ENCODE measurements around the gene CCDC60. TPM values are rescaled to one million over a fixed set of nuclear protein-coding genes. Genes with fewer than 3 reads are reported as not detected.

The CCDC60 gene
- total and polyA plus RNA-seq, 10 of the 15 experiments (the other 5 are each of a cell fraction or from before 2014, with no cell fraction given): 0.19 TPM; not detected in 9

- no peak for TF ChIP-seq NKRF (conservative IDR thresholded peaks at IDR 0.05)
Observed at GRCh38 chr12:119501052-119501451, 166.5 kb downstream of the CCDC60 start (continued).

GRCh38 chr12:119505001-119505400, 170.5 kb downstream of the CCDC60 start:
- Histone ChIP-seq H3K27ac (ENCODE audit: control insufficient read depth, insufficient read depth) (no peak overlapping the region), H4K20me1 (ENCODE audit: control insufficient read depth, insufficient read depth) (no peaks in the 10 kb centered on the region), H3K79me2 (ENCODE audit: control insufficient read depth, insufficient read depth, low read length) (no peaks in the 10 kb centered on the region), H3K36me3 (ENCODE audit: control insufficient read depth in 2 of 2, insufficient read depth in 2 of 2, low read length in 1 of 2) (no peaks in the 10 kb centered on the region), H2AFZ (ENCODE audit: control insufficient read depth, low read depth, low read length) (no peak overlapping the region), H3K9me3 (replicated peaks; ENCODE audit: control insufficient read depth, insufficient read depth, low read length) (no peaks in the 10 kb centered on the region), H3K4me1 (ENCODE audit: control insufficient read depth, insufficient read depth, low read length) (no peaks in the 10 kb centered on the region), H3K4me3 (no peak overlapping the region), H3K9ac (ENCODE audit: control insufficient read depth, insufficient read depth, low read length) (no peak overlapping the region), H3K4me2 (ENCODE audit: control insufficient read depth, insufficient read depth) (no peak overlapping the region), H3K27me3 (replicated peaks in 1 of 2; ENCODE audit: control insufficient read depth in 2 of 2, insufficient read depth in 2 of 2, low read length in 1 of 2) (no peaks in the 10 kb centered on the region; a peak in 1 of 4 replicates)
- in situ Hi-C loops (cut with MboI) (no loop called here), intact Hi-C loops (cut with micrococcal nuclease; ENCODE audit: unreplicated experiment) (no loop called here)
- BruUV-seq (replicated peaks): no TSS peak
- SMC1A ChIA-PET (ENCODE audit: uncharacterized antibody, unreplicated experiment): no interaction called here
- CTCF ChIA-PET: no interaction called here
- DNase-seq (ENCODE audit: low read depth, low spot score) (no peak), ATAC-seq (no peak), FAIRE-seq (no peak)
- POLR2A ChIA-PET: no interaction called here
- RAD21 ChIA-PET (ENCODE audit: unreplicated experiment): no interaction called here
- 62% methylated on average over 6 of the region's 6 CpGs for WGBS (ENCODE audit: insufficient coverage, insufficient replicate concordance, low lambda C conversion rate, missing lambda C conversion rate)
- TF ChIP-seq ATF3 (IDR thresholded peaks at IDR 0.05; ENCODE audit: borderline replicate concordance, extremely low read depth, low read depth, low read length) (no peak), IRF4 (IDR thresholded peaks at IDR 0.05; ENCODE audit: low read depth, low read length) (no peak), RELB (IDR thresholded peaks at IDR 0.05; ENCODE audit: low read depth) (no peak), ASH2L (IDR thresholded peaks at IDR 0.05; ENCODE audit: borderline replicate concordance, low read depth) (no peak), E2F4 (IDR thresholded peaks at IDR 0.05; ENCODE audit: low read depth, low read length) (no peak), GABPA (IDR thresholded peaks at IDR 0.05; ENCODE audit: low read depth) (no peak), BHLHE40 (IDR thresholded peaks at IDR 0.05; ENCODE audit: borderline replicate concordance in 1 of 2, low read depth in 2 of 2, low read length in 1 of 2) (no peak), HCFC1 (IDR thresholded peaks at IDR 0.05; ENCODE audit: low read length) (no peak), CBX5 (IDR thresholded peaks at IDR 0.05; ENCODE audit: low read depth) (no peak), EP300 (IDR thresholded peaks at IDR 0.05; ENCODE audit: borderline replicate concordance in 1 of 2, control insufficient read depth in 1 of 2, low read depth in 2 of 2, low read length in 2 of 2) (no peak), RCOR1 (conservative IDR thresholded peaks at IDR 0.05; ENCODE audit: low read depth, low read length) (no peak), WRNIP1 (IDR thresholded peaks at IDR 0.05; ENCODE audit: borderline replicate concordance, low read depth, low read length) (no peak), PAX8 (IDR thresholded peaks at IDR 0.05) (no peak), SUZ12 (IDR thresholded peaks at IDR 0.05; ENCODE audit: unreplicated experiment) (no peak), SIN3A (IDR thresholded peaks at IDR 0.05; ENCODE audit: low read depth, low read length) (no peak), JUND (IDR thresholded peaks at IDR 0.05; ENCODE audit: low read depth, low read length) (no peak), MEF2A (IDR thresholded peaks at IDR 0.05; ENCODE audit: insufficient read depth, low read depth, low read length) (no peak)

All from GM12878 (cell line).